ENCODE data around the gene GALK1.
"Not testable (repeated sequence)": the region's sequence is repeated elsewhere in the genome, so short reads cannot be mapped to it uniquely, and the experiment has no call there.

Gene GALK1

DNA sequence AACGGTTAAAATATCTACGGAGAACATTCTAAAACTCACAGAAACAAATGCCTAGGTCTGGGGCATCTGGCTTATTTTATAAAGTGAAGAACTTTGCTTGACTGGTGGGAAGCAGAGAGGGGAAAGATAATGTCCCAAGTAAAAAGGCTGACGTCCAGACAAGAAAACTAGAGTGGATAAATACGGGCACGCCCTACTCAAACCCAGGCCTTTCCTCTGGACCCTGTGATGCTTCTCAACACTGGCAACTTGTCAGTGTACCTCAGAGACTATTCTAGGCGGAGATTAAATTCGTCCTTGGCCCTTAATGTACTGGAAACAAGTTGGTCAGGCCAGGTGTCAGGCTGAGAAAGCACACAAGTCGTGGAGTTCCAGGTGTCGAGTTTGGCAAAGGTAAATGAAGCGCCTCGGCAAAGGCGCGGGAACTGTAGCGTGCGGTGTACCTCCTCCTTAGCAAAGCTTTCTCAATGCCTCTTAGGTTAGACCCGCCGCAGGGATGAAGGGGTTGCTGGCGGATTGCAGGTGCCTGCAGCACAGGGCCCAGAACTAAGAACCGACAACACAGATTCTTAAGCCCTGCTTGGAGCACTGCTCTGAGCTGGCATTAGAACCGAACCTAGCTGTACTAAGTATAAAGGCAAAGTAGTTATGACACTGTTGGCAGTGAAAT lies 18.9 kb upstream of the GALK1 start:
- DNase-seq: no peak

DNA sequence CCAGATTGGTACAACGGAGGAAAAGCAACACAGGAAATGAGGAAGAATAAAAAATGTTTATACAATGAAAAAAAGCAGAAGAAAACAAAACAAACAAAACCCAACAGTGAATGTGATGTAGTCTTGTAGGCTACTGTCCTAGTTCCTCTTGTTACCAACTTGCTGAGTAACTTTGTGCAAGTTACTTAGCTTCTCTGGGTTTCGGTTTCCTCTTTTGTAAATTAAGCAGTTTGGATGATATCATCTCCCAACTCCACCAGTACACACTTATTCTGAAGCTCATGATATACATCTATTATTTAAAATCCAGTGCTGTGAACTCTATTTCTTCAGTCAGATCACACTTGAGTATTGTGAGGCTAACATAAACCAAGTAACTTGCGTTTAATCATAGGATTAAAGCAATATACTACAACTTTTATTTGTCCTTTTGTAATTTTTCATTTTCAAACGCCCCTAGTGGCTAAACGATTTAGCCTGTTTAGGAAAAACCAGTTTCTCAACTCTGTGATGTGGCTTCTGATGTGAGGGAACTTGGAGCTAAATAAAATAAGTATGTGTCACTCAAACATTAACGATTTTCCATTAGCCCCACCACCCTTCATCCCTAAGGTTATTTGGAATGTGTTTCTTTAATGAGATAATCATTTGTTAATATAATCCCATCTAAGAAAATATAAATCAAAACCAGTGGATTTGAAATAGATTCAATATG lies 18.2 kb upstream of the GALK1 start:
- DNase-seq: no peak

DNA sequence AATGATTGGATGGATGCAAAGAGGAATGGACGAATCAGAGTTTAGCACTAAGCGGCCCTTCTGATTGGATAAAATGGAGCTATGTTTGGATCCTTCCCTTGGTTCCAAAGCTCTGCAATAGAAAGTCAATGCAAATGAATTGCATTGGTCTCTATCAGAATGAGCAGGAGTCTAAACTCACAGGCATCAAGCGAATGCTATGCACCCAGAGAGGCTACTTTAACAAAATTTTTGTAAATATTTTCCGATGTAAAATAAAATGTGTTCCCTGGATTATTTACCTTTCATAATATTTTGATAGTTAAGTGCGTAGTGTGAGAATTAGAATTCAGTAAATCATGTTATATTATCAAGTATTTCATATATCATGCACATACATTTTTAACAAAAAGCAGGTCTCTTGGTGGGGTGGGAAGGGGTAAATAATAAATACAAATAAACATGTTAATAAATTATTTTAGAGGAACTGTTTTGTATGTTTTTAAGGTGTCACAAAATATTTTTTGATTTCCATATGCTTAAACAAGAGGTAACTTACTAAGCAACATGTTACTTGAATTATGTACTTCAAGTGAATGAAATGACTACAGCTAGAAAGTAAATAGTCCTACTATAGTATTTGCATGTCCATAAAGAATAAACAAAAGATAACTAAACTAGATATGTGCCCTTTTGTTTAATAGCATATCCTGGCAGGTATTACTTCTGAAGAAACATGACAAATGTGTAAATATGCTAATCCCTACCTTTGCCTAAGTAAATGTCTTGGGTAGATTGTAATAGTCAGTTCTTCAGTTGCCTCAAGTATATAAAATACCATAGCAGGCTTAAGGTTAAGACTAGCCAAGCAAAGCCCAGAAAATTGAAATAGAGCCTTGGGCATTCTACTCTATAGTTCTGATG lies 15.2 kb upstream of the GALK1 start:
- no peak for DNase-seq

DNA sequence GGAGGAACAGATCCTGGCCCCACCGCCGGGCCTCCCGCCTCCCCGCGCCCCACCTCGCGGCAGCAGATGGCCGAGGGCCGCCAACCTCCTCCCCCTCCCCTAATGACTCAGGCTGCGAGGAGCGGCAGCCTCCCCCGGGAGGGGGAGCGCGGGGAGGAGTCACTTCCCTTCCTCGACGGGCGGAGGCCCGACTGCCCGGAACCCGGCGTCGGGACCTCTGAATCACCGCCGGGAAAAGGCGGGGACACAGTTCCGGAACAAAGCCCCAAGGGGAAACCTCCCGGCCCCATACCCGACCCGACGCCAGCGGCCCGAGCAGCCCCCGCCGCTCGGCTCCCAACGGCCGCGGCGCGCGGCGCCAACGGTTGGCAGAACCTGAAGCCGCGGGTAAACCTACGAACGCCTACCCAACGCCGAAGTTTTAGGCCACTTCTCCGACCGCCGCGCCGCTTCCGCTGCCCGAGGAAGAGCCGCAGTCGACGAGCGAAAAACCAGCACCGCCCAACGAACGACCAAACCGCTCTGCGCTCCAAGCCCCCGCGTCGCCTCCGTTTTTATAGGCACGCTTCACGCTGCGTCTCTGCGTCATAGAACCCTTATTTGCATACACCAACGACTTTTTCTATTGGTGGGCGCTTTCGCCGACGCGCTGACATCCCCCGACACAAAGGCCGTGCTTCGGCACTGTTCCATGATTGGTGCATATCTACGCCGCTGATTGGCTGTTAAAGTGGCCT lies 14.4 kb upstream of the GALK1 start:
- peak; percentile 98 for DNase-seq

DNA sequence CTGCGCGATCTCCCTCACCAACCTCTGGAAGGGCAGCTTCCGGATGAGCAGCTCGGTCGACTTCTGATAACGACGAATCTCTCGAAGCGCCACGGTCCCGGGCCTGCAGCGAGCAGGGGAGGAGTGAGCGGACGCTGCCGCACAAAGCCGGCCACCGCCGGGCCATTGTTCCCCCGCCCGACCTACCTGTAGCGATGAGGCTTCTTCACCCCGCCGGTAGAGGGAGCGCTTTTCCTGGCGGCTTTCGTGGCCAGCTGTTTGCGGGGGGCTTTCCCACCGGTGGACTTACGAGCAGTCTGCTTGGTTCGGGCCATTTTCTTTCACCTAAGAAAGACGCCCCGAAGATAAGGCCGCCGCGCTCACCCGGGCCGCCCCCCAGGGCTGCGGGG lies 13.9 kb upstream of the GALK1 start:
- no peak for DNase-seq

DNA sequence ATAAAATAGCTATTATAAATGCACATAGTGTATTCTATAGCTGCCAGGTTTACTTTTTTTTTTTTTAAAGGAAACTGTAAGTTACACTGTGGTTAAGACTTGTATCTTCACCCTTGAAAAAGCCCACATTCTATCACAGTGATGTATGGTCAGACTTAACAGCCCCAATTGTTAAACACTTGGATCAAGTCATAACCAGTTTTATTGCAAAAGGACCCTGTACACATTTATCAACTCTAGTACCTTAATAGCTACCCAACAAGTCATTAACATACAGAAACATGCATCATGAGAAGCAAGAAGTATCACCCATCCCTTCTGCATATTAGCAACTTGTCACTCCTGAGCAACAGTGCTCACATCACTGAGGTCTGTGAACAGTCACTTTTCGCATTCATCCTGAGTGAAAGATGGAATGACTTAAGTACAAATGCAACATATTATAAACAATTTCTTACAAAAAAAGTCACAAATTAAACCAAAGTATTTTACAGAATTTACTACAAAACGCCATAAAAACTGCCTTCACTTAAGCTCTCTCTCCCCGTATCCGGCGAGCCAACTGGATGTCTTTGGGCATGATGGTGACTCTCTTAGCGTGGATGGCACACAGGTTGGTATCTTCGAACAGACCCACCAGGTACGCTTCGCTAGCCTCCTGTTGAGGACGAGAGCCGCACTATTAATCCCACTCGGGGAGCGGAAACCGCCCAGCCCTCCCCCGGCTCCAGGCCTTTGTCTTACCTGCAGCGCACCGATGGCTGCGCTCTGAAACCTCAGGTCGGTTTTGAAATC lies 13.3 kb upstream of the GALK1 start:
- not testable (repeated sequence) for DNase-seq

DNA sequence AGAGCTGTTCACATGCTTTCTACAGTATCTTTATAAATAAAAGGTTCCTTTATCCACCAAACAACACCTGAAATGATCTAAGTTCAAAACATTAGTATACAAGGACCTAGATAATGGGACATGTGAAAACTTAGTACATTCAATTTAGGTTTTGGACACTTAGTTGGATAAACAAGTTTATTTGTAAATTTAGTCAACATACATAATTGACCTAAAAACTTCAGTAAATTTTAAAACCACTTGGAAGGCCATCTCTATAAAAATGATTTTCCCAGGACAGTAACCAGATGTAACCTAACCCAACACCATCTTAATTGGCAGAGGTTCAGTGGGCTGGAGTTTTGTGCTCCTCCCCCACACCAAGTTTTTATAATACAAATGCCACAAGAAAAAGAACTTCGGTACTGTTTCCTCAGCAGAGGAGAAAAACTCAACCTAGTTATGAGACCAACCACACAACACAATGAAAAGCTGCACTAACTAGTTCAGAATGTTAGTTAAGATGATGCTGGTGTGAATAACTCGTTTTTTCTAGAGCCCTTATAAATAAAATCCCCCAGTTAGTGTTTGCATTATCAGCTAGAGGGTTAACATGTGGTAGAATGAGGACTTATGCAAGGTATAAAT lies 12.4 kb upstream of the GALK1 start:
- DNase-seq: no peak

DNA sequence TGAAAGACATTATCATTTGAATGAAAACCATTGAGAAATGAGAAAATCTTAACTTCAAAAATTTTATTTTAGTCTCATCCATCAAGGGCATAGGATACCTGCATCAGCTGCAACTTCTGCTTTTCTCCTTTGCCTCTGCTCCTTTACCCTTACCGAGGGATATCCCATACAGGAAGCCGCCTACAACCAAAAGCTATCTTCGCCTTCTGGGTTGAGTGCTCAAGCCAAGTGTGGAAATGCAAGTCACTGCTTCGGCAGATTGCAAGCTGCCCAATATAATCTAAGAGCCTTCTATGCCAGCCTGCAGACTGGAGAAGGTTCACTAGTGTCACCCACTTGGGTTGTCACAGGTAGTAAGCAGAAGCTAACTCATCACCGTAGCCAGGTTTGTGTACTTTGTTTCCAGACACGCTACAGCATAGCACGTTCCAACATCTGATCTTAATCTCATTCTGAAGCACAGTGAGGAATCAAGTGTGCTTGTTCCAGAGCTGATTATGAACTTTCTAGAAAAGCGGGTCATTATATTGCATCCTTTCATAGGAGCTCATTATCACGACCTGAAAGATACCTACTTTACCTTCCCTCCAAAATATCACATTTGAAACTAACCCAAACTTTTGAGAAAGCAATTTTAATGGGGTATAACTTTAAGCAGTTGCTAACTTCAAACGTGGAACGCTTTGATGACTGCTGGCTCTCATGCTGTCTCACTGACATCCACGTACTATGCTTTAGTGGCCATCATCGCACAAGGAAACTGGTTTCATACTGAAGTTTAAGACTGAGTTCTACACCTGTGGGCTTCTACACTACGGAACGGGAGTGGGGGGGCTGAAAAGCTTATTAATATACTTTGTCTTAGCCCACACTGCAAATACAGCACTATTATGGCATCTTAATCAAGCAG lies 11.6 kb upstream of the GALK1 start:
- no peak for DNase-seq

DNA sequence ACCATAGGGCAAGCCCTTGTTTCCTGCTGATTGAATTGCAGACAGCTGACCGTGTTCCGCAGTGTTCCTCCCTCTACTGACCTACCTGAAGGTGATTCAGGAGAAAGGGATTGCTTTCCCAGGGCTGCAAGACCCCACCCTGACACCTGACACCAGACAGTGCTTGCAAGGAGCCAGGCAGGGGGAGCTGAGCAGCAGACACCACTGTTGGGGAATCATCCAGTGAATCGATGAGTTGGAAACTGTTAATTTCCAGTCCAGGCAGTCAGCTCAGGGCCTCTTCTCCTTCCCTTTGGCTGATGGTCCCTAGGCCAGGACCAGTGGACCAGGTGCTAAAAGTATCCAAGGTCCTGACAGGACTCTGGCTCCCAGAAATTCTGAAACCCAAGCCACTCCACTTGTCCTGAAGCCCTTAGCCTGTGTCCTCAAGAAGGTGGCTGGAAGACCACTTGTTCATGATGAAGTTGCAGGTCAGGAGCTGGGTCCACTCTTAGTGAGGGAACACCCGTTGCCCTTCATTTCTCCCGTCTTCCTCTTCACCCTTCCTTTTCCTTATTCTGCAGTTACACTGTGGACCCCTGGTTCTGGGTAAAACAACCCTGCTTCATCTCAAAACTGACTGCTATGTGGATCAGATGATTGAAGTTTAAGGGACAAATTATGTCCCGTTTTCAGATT lies 10.1 kb upstream of the GALK1 start:
- DNase-seq: no peak

DNA sequence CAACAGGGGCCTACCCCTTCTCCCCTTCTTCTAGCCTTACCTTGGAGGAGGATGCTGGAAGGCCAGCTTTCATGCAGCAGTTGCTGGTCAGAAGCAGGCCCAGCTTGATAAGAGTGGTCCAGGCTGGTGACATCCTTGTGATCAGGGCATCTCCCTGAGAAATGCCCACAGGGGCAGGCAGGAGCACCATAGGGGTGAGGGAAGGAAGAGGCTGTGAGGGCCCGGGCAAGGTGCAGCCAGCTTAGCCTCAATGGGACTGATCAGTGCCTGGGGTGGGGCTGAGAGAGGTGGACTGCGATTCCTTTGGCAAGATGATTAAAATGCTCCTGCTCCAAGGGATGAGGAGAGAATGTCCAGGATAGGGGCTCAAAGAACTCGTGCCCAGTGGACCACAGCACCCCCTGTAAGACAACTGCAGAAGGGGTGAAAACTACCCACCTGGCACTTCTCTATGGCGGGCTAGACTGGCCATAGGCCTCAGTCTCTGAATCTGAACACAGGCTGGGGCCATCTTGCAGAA lies 9.5 kb upstream of the GALK1 start:
- DNase-seq: no peak

DNA sequence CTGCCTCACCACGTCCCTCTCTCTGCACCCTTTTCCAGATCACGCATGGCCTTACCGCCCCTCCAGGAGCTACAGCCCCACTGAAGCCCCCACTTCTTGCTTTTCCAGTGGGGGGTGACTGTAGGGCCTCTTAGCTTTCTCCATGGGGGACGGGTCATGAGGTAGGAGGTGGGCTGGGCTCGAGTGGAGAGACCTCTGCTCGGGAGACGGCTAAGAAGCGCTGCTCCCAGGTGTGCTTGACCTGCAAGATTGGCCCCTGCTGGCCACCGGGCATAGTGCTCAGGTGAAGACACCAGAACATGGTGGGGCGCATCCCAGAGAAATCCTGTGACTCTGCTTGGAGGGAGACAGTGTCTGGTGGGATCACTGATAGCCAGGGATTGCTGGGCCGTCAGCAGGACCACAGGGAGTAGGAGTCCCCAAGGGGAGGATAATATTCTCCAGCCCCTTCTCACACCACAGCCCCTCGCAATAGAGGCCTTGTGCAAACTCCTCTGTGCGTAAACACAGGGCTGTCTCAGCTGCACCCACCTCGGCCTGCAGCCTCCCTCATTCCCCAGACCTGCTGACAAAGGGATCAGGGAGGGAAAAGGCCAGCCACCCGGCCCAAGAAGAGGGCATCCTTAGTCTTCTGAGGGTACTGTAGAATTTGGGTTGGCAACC lies 8.9 kb upstream of the GALK1 start:
- DNase-seq: no peak

DNA sequence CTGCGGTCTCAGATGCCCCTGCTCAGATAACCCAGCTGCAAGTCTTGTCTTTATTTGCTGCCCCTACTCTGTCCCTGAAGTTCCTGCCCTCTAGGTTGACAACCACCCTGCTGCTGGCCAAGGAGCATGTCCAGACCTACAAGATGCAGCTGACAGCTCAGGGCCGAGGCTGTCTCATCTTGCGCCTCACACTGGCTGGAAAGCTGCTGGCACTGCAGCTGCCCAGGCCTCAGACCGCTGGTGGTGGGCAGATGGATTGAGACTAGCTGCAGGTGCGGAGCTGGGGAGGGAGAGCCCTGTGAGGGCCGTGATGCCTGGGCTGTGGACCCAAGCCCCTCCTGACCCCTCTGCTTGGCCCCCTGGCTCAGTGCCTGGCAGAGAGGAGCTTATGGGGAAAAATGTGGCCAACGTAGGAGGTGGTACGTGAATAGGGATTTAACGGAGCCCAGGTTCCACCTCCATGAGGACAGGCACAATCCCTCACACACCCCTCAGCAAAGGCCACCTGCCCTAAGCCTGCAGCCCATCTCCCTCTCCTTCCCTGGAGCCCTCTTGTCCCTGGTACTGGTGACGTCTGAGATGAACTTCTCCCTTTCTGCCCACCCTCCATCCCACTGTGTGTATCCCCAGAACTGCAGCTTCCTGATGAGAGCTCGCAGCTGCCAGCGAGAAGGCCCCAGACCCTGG lies 8.3 kb upstream of the GALK1 start:
- DNase-seq: no peak

DNA sequence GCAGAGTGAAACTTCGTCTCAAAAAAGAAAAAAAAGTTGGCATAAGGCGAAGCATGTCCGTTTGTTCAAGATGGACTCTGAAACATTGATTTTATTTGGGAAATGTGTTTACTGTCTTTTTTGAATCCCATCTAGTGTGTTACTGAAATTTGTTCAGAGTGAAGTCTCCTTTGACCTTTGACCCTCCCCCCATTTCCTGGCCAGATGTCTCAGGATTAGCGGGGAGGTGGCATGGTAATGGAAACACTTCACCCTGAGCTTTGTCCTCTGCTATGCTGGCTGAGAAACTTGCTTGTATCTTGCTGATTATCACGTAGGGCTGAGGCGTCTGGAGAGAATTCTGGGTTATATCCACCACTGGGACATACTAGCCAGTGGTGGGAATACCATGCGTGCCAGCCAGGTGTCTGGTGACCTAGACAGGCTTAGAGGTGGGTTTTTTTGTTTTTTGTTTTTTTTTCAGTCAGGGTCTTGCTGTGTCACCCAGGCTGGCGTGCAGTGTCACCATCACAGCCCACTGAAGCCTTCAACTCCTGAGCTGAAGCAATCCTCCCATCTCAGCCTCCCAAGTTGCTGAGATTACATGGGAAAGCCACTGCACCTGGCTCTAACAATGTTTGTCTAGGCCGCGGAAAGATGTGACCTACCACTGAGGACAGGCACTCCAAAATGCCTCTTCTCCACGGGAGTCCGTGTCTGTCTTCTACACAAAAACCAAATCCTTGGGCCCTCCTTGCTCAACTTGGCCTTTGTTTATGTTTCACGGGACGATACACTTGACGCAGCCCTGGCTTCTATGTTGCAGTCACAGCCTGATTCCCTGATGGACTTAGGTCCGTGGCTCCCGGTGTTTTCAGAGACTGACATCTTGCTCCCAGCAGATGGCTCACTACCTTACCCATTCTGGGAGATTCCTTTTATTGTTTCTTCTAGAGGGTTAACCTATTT lies 6.6 kb upstream of the GALK1 start:
- DNase-seq: no peak

DNA sequence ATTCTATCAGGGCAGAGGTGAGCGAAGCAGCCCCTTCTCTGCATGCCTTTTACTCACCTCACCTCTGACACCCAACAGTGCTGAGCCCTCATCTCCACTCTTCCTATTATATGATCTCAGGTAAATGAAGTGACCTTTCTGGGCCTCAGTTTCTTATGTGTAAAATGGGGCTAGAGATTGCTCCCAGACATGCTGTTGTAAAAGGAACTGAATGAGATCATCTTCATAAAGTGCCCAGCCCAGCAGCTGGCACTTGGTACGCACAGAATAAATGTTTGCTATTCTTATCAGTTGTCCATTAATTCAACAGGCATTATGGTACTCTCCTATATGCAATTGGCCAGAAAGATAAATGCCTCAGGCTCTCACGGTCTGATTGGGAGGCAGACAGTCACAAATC lies 4.5 kb upstream of the GALK1 start:
- no peak for DNase-seq

DNA sequence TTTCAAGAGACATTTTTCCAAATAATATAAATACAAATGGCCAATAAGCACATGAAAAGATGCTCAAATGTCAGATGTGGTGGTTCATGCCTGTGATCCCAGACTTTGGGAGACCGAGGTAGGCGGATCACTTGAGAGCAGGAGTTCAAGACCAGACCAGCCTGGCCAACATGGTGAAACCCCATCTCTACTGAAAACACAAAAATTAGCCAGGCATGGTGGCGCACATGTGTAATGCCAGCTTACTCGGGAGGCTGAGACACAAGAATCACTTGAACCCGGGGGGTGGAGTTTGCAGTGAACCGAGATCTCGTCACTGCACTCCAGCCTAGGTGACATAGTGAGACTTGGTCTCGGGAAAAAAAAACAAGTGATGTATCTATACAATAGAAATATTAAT lies 2.9 kb upstream of the GALK1 start:
- no peak for DNase-seq

DNA sequence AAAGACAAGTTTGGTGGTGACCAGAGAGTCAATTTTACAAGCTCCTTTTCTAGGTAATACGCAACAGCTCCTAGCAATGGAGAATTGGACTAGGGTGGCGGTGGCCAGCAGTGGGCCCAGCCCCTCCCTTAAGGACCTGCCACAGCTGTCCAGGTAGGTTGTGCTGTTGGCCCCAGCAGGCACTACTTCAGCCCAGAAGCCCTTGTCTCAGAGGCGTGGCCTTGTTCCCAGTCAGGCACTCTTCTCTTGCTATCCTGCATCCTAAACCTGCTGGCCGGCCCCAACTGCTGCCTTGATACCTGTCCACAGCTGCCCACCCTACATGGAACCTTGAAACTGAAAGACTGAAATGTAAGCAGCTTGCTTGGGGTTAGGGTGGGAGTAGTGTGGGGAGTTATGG lies 989 bp upstream of the GALK1 start:
- DNase-seq: no peak

DNA sequence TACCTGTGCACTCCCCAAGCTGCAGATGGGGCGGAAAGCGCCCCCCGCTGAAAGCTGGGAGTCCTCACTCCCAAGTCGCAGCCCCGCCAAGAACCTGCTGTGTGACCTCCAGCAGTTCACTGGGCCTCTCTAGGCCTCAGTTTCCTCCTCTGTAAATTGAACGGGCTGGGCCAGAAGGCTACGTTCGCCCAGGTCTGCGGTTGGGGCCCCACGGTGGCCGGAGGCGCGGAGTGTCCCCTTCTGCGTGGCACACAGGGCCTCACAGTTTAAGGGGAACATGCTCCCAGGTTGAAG lies 628 bp downstream of the GALK1 start:
- no peak for DNase-seq

Measured in T1000 (cell line).